HepG2 (cell line): ENCODE measurements around the gene SP8. TPM values are rescaled to one million over a fixed set of nuclear protein-coding genes. Genes with fewer than 3 reads are reported as not detected.

Experiments
- ATAC-seq: fragments of 200-7000 bp; cut with Tn5 transposase; 3 replicates; pipeline ENCODE4 v1.9.1; 2020; ENCODE audit warnings: mild to moderate bottlenecking, moderate library complexity
- BruUV-seq: library from RNA; stranded (reverse); fragments of 400-500 nt; replicated peaks from 2 replicates; lab custom pipeline; 2021; lab: Mats Ljungman, UMichigan
- CTCF ChIA-PET: fragments of 300-600 bp; formaldehyde crosslinking; extraction: SDS; loops from one replicate; lab custom pipeline; 2021; ENCODE audit warnings: low total read pairs, inconsistent platforms, low intra/inter-chr PET ratio; lab: Yijun Ruan, JAX
- POLR2A ChIA-PET: fragments of 350-600 bp; sonication (Branson Sonifier 250); formaldehyde crosslinking; loops from one replicate; lab custom pipeline; 2020; ENCODE audit warnings: antibody characterized with exemption, inconsistent platforms; lab: Yijun Ruan, JAX
- DNase-seq: peaks from one replicate; pipeline ENCODE4 v3.0.0-alpha.2; 2015; ENCODE audit warnings: low spot score
- FAIRE-seq: peaks from 3 replicates; lab custom pipeline; 2011; peaks lifted over from hg19 to GRCh38; lab: Jason Lieb, UNC
- H2AFZ ChIP-seq: one replicate; pipeline ENCODE4 v1.6.1; 2011; ENCODE audit warnings: low read length, inconsistent platforms
- H3K27ac ChIP-seq: fragments of 300-600 bp; 3 replicates; pipeline ENCODE4 v1.8.0; 2011; ENCODE audit warnings: mixed run types, mild to moderate bottlenecking, mixed read lengths, low read length, inconsistent platforms; ENCODE audit not compliant: insufficient read depth; ENCODE audit errors: extremely low read length
- H3K27me3 ChIP-seq, 2 experiments: fragments of 200-600 bp in 1 of 2; 2 replicates in 1 of 2; 3 replicates in 1 of 2; pipeline versions ENCODE4 v1.6.0 to v1.8.0; 2011; ENCODE audit warnings: low read length in 2 of 2, mild to moderate bottlenecking in 2 of 2, moderate library complexity in 2 of 2, inconsistent platforms in 1 of 2; ENCODE audit not compliant: insufficient read depth in 2 of 2, control insufficient read depth in 1 of 2
- H3K36me3 ChIP-seq, 2 experiments: fragments of 200-600 bp in 1 of 2; replicated peaks in 1 of 2; 2 replicates in 1 of 2; 3 replicates in 1 of 2; pipeline versions ENCODE4 v1.5.1 to v1.8.0; 2011; ENCODE audit warnings: low read length in 2 of 2, inconsistent platforms in 1 of 2; ENCODE audit not compliant: insufficient read depth in 2 of 2, control insufficient read depth in 1 of 2
- H3K4me1 ChIP-seq: 2 replicates; pipeline ENCODE4 v1.5.1; 2012; ENCODE audit warnings: low read length, inconsistent platforms; ENCODE audit not compliant: insufficient read depth
- H3K4me2 ChIP-seq: 2 replicates; pipeline ENCODE4 v1.6.0; 2011; ENCODE audit warnings: low read depth, low read length, inconsistent platforms
- H3K4me3 ChIP-seq, 3 experiments: fragments of 200-600 bp in 1 of 3; sonication (generic), shearing (Covaris generic) in 1 of 3; replicated peaks in 1 of 3; 2 replicates each; pipeline ENCODE4 v1.5.1; 2011 to 2016; ENCODE audit warnings: low read length in 3 of 3, inconsistent platforms in 2 of 3, low read depth in 2 of 3, mild to moderate bottlenecking in 2 of 3, control low read depth in 1 of 3, mixed read lengths in 1 of 3; ENCODE audit not compliant: insufficient read depth in 1 of 3
- H3K79me2 ChIP-seq: one replicate; pipeline ENCODE4 v1.6.1; 2011; ENCODE audit warnings: low read length, inconsistent platforms; ENCODE audit not compliant: insufficient read depth
- H3K9ac ChIP-seq: 2 replicates; pipeline ENCODE4 v1.6.0; 2011; ENCODE audit warnings: mild to moderate bottlenecking, low read depth, low read length, inconsistent platforms; ENCODE audit not compliant: insufficient read depth
- H3K9me3 ChIP-seq: 2 replicates; pipeline ENCODE4 v1.5.1; 2012; ENCODE audit warnings: mild to moderate bottlenecking, low read length
- H4K20me1 ChIP-seq: 2 replicates; pipeline ENCODE4 v1.6.0; 2011; ENCODE audit warnings: inconsistent platforms, mild to moderate bottlenecking, low read length, moderate library complexity; ENCODE audit not compliant: insufficient read depth
- ARID2 ChIP-seq: sonication (generic); formaldehyde crosslinking; IDR thresholded peaks from 2 replicates; pipeline ENCODE4 v1.8.1; 2022; ENCODE audit warnings: mild to moderate bottlenecking, missing genetic modification reagents, borderline replicate concordance
- ARID5B ChIP-seq: IDR thresholded peaks from 2 replicates; pipeline ENCODE4 v1.4.0; 2020; ENCODE audit warnings: mild to moderate bottlenecking, missing genetic modification reagents
- EED ChIP-seq: sonication (generic); formaldehyde crosslinking; IDR thresholded peaks from 2 replicates; pipeline ENCODE4 v1.5.0; 2020; ENCODE audit warnings: mild to moderate bottlenecking, missing genetic modification reagents
- GABPA ChIP-seq, 2 experiments: IDR thresholded peaks; 2 replicates each; pipeline ENCODE4 v1.6.1; 2011 to 2016; ENCODE audit warnings: low read depth in 2 of 2, low read length in 1 of 2, missing biosample characterization in 1 of 2, missing genetic modification characterization in 1 of 2
- GABPB1 ChIP-seq: IDR thresholded peaks from 2 replicates; pipeline ENCODE4 v1.6.1; 2016; ENCODE audit warnings: mild to moderate bottlenecking, missing genetic modification reagents, moderate library complexity, missing compliant biosample characterization
- KDM2A ChIP-seq: sonication (generic); formaldehyde crosslinking; IDR thresholded peaks from 2 replicates; pipeline ENCODE4 v1.4.0; 2020; ENCODE audit warnings: low read depth, missing genetic modification reagents, borderline replicate concordance
- MEIS2 ChIP-seq: sonication (generic); formaldehyde crosslinking; IDR thresholded peaks from 2 replicates; pipeline ENCODE4 v1.9.0; 2021; ENCODE audit warnings: mild to moderate bottlenecking, missing genetic modification reagents
- MXI1 ChIP-seq: IDR thresholded peaks from 3 replicates; pipeline ENCODE4 v1.6.1; 2012; ENCODE audit warnings: low read depth, low read length, inconsistent platforms, borderline replicate concordance
- RAD21 ChIP-seq: fragments of 450-650 bp; formaldehyde crosslinking; IDR thresholded peaks from 2 replicates; pipeline ENCODE4 v1.5.0; 2020; ENCODE audit warnings: mild to moderate bottlenecking
- TBX2 ChIP-seq: sonication (generic); formaldehyde crosslinking; IDR thresholded peaks from 2 replicates; pipeline ENCODE4 v1.5.0; 2020; ENCODE audit warnings: missing genetic modification reagents, mild to moderate bottlenecking, borderline replicate concordance
- THAP9 ChIP-seq: sonication (generic); formaldehyde crosslinking; IDR thresholded peaks from 2 replicates; pipeline ENCODE4; 2020; ENCODE audit warnings: missing genetic modification reagents, mild to moderate bottlenecking, borderline replicate concordance
- ZNF44 ChIP-seq: sonication (generic); formaldehyde crosslinking; IDR thresholded peaks from 2 replicates; pipeline ENCODE4 v1.5.1; 2020; ENCODE audit warnings: mild to moderate bottlenecking, missing genetic modification reagents
- ZNF501 ChIP-seq: sonication (generic); formaldehyde crosslinking; IDR thresholded peaks from 2 replicates; pipeline ENCODE4 v1.5.1; 2020; ENCODE audit warnings: mild to moderate bottlenecking, moderate library complexity, missing genetic modification reagents
- ZNF563 ChIP-seq: sonication (generic); formaldehyde crosslinking; IDR thresholded peaks from 2 replicates; pipeline ENCODE4 v1.8.0; 2022; ENCODE audit warnings: mild to moderate bottlenecking, moderate library complexity, missing genetic modification reagents
- ZNF788 ChIP-seq: sonication (generic); formaldehyde crosslinking; IDR thresholded peaks from 2 replicates; pipeline ENCODE4 v1.5.0; 2020; ENCODE audit warnings: mild to moderate bottlenecking, missing genetic modification reagents, borderline replicate concordance
- ZNF878 ChIP-seq: sonication (generic); formaldehyde crosslinking; IDR thresholded peaks from 2 replicates; pipeline ENCODE4 v1.8.1; 2023; ENCODE audit warnings: mild to moderate bottlenecking, missing genetic modification reagents, moderate library complexity
- WGBS: methylation state at CpG from one replicate; pipeline ENCODE4 v1.1.6; 2017; ENCODE audit warnings: low lambda C conversion rate; 5-methylcytosine and 5-hydroxymethylcytosine counted together
- in situ Hi-C: cut with HindIII; loops from 2 replicates; pipeline ENCODE4 v1.10.0; 2017; ENCODE audit warnings: low pct_unique_long_range_greater_than_20kb; ENCODE audit not compliant: extremely low pct_ligation_motif_present
- intact Hi-C: fragments of 100-400 bp; cut with micrococcal nuclease; formaldehyde crosslinking; loops from one replicate; pipeline ENCODE4 v1.10.0; 2022; ENCODE audit not compliant: unreplicated experiment
- polyA plus RNA-seq, 8 experiments: library from polyadenylated mRNA; depleted of rRNA in 3 of 8; stranded (reverse) in 7 of 8; unstranded in 1 of 8; fragments of >200 nt; fragmentation: Illumina TruSeq in 4 of 8; extraction: Trizol in 4 of 8; gene quantifications; 2 replicates each; pipeline versions ENCODE4 v1.2.1 to v1.2.3, GENCODE V29; 2011 to 2016; ENCODE audit warnings: low read depth in 4 of 8, missing spikeins in 1 of 8, mixed read lengths in 1 of 8; ENCODE audit not compliant: insufficient read depth in 1 of 8
- total RNA-seq, 5 experiments: library from RNA; depleted of rRNA; stranded (reverse); fragments of >200 nt; fragmentation: Illumina TruSeq; extraction: Trizol; gene quantifications; 2 replicates each; pipeline ENCODE4 v1.2.3, GENCODE V29; 2016; ENCODE audit warnings: low read depth in 1 of 5

Gene SP8
- total and polyA plus RNA-seq, 2 of the 13 experiments (the other 11 are each of a cell fraction or from before 2014, with no cell fraction given), result not detected

- Histone ChIP-seq H3K4me2 (peak overlapping the region; percentile 78), H3K9me3 (no peaks in the 10 kb centered on the region), H4K20me1 (no peaks in the 10 kb centered on the region), H3K9ac (no peak overlapping the region), H3K4me1 (peaks cover 5% of the 10 kb centered on the region; the same call in 1 of the 2 replicates), H3K4me3 (peak overlapping the region; percentile 32 to 60 (median 48); a peak in 5 of 6 replicates), H3K79me2 (no peaks in the 10 kb centered on the region), H2AFZ (no peak overlapping the region), H3K27me3 (peaks cover 2 to 12% of the 10 kb centered on the region in 2 experiments; a peak in 3 of 5 replicates), H3K36me3 (no peaks in the 10 kb centered on the region), H3K27ac (no peak overlapping the region)
- CTCF ChIA-PET, result interaction anchor here (1.4 to 1.9 kb wide), 2 partner anchors 475 to 478 kb away, joined by 6 to 20 read pairs; no protein-coding TSS in a partner anchor
- no peak for DNase-seq
- ATAC-seq, result peak; percentile 100
- no peak for FAIRE-seq
- POLR2A ChIA-PET, result no interaction called here
- no TSS peak for BruUV-seq
- in situ Hi-C loops (loop anchor here (5.0 to 25.0 kb wide), 3 partner anchors 474 to 987 kb away; no protein-coding TSS in a partner anchor), intact Hi-C loops (loop anchor here (1.0 to 5.0 kb wide), 4 partner anchors 56 to 989 kb away; no protein-coding TSS in a partner anchor)
- 85% methylated on average over 25 of the region's 63 CpGs for WGBS
- no peak for TF ChIP-seq ZNF44 (CRISPR knock-in tag)
- peak; percentile 49; the same call in 1 of the 2 replicates for TF ChIP-seq GABPB1 (CRISPR knock-in tag)
- no peak for TF ChIP-seq ZNF878 (CRISPR knock-in tag)
- 0 out of 2 replicates have a peak, but pooled peaks have one; percentile 15 for TF ChIP-seq ARID5B (CRISPR knock-in tag)
- no peak for TF ChIP-seq THAP9 (CRISPR knock-in tag)
- no peak for TF ChIP-seq GABPA (IDR thresholded peaks at IDR 0.05; ENCODE audit: low read depth, low read length)
- TF ChIP-seq GABPA (CRISPR knock-in tag; IDR thresholded peaks at IDR 0.05; ENCODE audit: low read depth), result no peak
- TF ChIP-seq MXI1, result peak; percentile 31; the same call in 1 of the 3 replicates
- 0 out of 2 replicates have a peak, but pooled peaks have one; percentile 23 for TF ChIP-seq ZNF563 (CRISPR knock-in tag)
- peak; percentile 95 for TF ChIP-seq RAD21
- peak; percentile 44; the same call in 1 of the 2 replicates for TF ChIP-seq ZNF788 (CRISPR knock-in tag)
- TF ChIP-seq ZNF501 (CRISPR knock-in tag), result peak; percentile 61; the same call in 1 of the 2 replicates
- 0 out of 2 replicates have a peak, but pooled peaks have one; percentile 16 for TF ChIP-seq MEIS2 (CRISPR knock-in tag)
- no peak for TF ChIP-seq ARID2 (CRISPR knock-in tag)
- TF ChIP-seq KDM2A, result peak; percentile 78
- no peak for TF ChIP-seq EED (CRISPR knock-in tag)
- peak; percentile 46; the same call in 1 of the 2 replicates for TF ChIP-seq TBX2 (CRISPR knock-in tag)
Measured at GRCh38 chr7:20778063-20778721, 8.5 kb downstream of the SP8 start.
